Stimulated activated effector memory CD8-positive, alpha-beta T cell treated with anti-CD3 and anti-CD28 coated beads, Interleukin-12 subunit alpha, Interleukin-12 subunit beta, amount 100 ng/mL, for 72 hours (primary cell): ENCODE measurements around the gene DPEP1.
A peak's percentile ranks its signal among the peaks of the same experiment; 100 is the strongest.
"Not testable (repeated sequence)": the region's sequence is repeated elsewhere in the genome, so short reads cannot be mapped to it uniquely, and the experiment has no call there.

Source experiments
- ATAC-seq: fragments of 150-1000 bp; cut with Tn5 transposase; 2 replicates; pipeline ENCODE4 v1.10.0; 2021
- DNase-seq, 2 donors: peaks; one replicate each; pipeline ENCODE4 v3.0.0; 2021 to 2022; ENCODE audit warnings: low spot score in 2 of 2
- H3K27ac Mint-ChIP-seq: one replicate; pipeline ENCODE4 v1.8.0; 2022; ENCODE audit warnings: mild to moderate bottlenecking, mixed read lengths
- H3K36me3 Mint-ChIP-seq: one replicate; pipeline ENCODE4 v1.8.0; 2022; ENCODE audit warnings: mild to moderate bottlenecking, mixed read lengths
- H3K4me1 Mint-ChIP-seq: one replicate; pipeline ENCODE4 v1.8.0; 2022; ENCODE audit warnings: mixed read lengths
- H3K4me3 Mint-ChIP-seq: one replicate; pipeline ENCODE4 v1.8.0; 2022; ENCODE audit warnings: mild to moderate bottlenecking, mixed read lengths
- H3K9me3 Mint-ChIP-seq: one replicate; pipeline ENCODE4 v1.8.0; 2022; ENCODE audit warnings: mixed read lengths

Gene DPEP1

GRCh38 chr16:89618109-89618998, 4.9 kb downstream of the DPEP1 start:
- H3K4me1 Mint-ChIP-seq: peaks cover 14% of the 10 kb centered on the region
- H3K4me3 Mint-ChIP-seq: no peak overlapping the region
- peaks cover 3% of the 10 kb centered on the region for H3K9me3 Mint-ChIP-seq
- H3K36me3 Mint-ChIP-seq: peaks cover 10% of the 10 kb centered on the region
- ATAC-seq: no peak
- no peak overlapping the region for H3K27ac Mint-ChIP-seq
- no peak for DNase-seq

GRCh38 chr16:89619840-89620239, 6.4 kb downstream of the DPEP1 start:
- ATAC-seq (no peak), DNase-seq (no peak)
- Mint-ChIP-seq H3K27ac (no peak overlapping the region), H3K4me1 (peaks cover 14% of the 10 kb centered on the region), H3K4me3 (no peak overlapping the region), H3K9me3 (peaks cover 3% of the 10 kb centered on the region), H3K36me3 (peaks cover 10% of the 10 kb centered on the region)

GRCh38 chr16:89620406-89620841, 7.0 kb downstream of the DPEP1 start:
- Mint-ChIP-seq H3K36me3 (peaks cover 10% of the 10 kb centered on the region), H3K9me3 (peaks cover 3% of the 10 kb centered on the region), H3K4me3 (no peak overlapping the region), H3K27ac (no peak overlapping the region), H3K4me1 (peaks cover 14% of the 10 kb centered on the region)
- DNase-seq: no peak
- no peak for ATAC-seq

GRCh38 chr16:89621136-89621697, 7.8 kb downstream of the DPEP1 start:
- Mint-ChIP-seq H3K27ac (no peak overlapping the region), H3K9me3 (peaks cover 3% of the 10 kb centered on the region), H3K4me3 (no peak overlapping the region), H3K4me1 (peaks cover 11% of the 10 kb centered on the region), H3K36me3 (peaks cover 7% of the 10 kb centered on the region)
- ATAC-seq (no peak), DNase-seq (no peak)

- Mint-ChIP-seq H3K4me3 (no peak overlapping the region), H3K27ac (no peak overlapping the region), H3K9me3 (no peaks in the 10 kb centered on the region), H3K4me1 (peaks cover 5% of the 10 kb centered on the region), H3K36me3 (peaks cover under 1% of the 10 kb centered on the region)
- ATAC-seq: no peak
- DNase-seq: no peak
Observed at GRCh38 chr16:89621698-89622409, 8.4 kb downstream of the DPEP1 start.

- H3K9me3 Mint-ChIP-seq: no peaks in the 10 kb centered on the region
- no peaks in the 10 kb centered on the region for H3K4me1 Mint-ChIP-seq
- DNase-seq (no peak), ATAC-seq (no peak)
- no peak overlapping the region for H3K4me3 Mint-ChIP-seq
- H3K27ac Mint-ChIP-seq: no peak overlapping the region
- H3K36me3 Mint-ChIP-seq: no peaks in the 10 kb centered on the region
Observed at GRCh38 chr16:89623511-89624261, 10.2 kb downstream of the DPEP1 start.

GRCh38 chr16:89624777-89625761, 11.6 kb downstream of the DPEP1 start:
- Mint-ChIP-seq H3K9me3 (no peaks in the 10 kb centered on the region), H3K4me1 (no peaks in the 10 kb centered on the region), H3K4me3 (no peak overlapping the region), H3K36me3 (no peaks in the 10 kb centered on the region), H3K27ac (no peak overlapping the region)
- DNase-seq (no peak), ATAC-seq (no peak)

- peak; percentile 69 for ATAC-seq
- no peaks in the 10 kb centered on the region for H3K36me3 Mint-ChIP-seq
- no peak overlapping the region for H3K27ac Mint-ChIP-seq
- H3K4me3 Mint-ChIP-seq: no peak overlapping the region
- no peak for DNase-seq
- no peaks in the 10 kb centered on the region for H3K9me3 Mint-ChIP-seq
- H3K4me1 Mint-ChIP-seq: no peaks in the 10 kb centered on the region
Observed at GRCh38 chr16:89629827-89630610, 16.6 kb downstream of the DPEP1 start.

GRCh38 chr16:89633064-89633631, 19.7 kb downstream of the DPEP1 start:
- H3K4me3 Mint-ChIP-seq: no peak overlapping the region
- H3K36me3 Mint-ChIP-seq: no peaks in the 10 kb centered on the region
- ATAC-seq (no peak), DNase-seq (no peak)
- no peak overlapping the region for H3K27ac Mint-ChIP-seq
- no peaks in the 10 kb centered on the region for H3K4me1 Mint-ChIP-seq
- no peaks in the 10 kb centered on the region for H3K9me3 Mint-ChIP-seq

GRCh38 chr16:89634463-89635385, 21.3 kb downstream of the DPEP1 start:
- ATAC-seq, H3K4me3 Mint-ChIP-seq, H3K36me3 Mint-ChIP-seq, DNase-seq, H3K4me1 Mint-ChIP-seq, H3K9me3 Mint-ChIP-seq: not testable (repeated sequence)
- H3K27ac Mint-ChIP-seq: peak overlapping the region; percentile 71

- no peak for DNase-seq
- no peaks in the 10 kb centered on the region for H3K36me3 Mint-ChIP-seq
- no peaks in the 10 kb centered on the region for H3K9me3 Mint-ChIP-seq
- no peak overlapping the region for H3K27ac Mint-ChIP-seq
- no peak for ATAC-seq
- peaks cover 10% of the 10 kb centered on the region for H3K4me1 Mint-ChIP-seq
- H3K4me3 Mint-ChIP-seq: no peak overlapping the region
Observed at GRCh38 chr16:89636663-89637062, 23.2 kb downstream of the DPEP1 start.

- peaks cover 10% of the 10 kb centered on the region for H3K4me1 Mint-ChIP-seq
- no peak overlapping the region for H3K4me3 Mint-ChIP-seq
- ATAC-seq (no peak), DNase-seq (no peak)
- no peak overlapping the region for H3K27ac Mint-ChIP-seq
- no peaks in the 10 kb centered on the region for H3K36me3 Mint-ChIP-seq
- H3K9me3 Mint-ChIP-seq: no peaks in the 10 kb centered on the region
Observed at GRCh38 chr16:89637379-89637778, 23.9 kb downstream of the DPEP1 start.
